Posterior cingulate gyrus (tissue), 11 donors: ENCODE measurements around the gene SLC38A2.

Source experiments
- DNase-seq, 10 donors: peaks; one replicate each; pipeline versions ENCODE4 v3.0.0 to v3.0.0-alpha.2; 2020 to 2021; ENCODE audit warnings: mixed read lengths in 3 of 10
- intact Hi-C: fragments of 100-400 bp; cut with DNase I; formaldehyde crosslinking; loops from one replicate; pipeline ENCODE4 v1.15.1; 2023

The SLC38A2 gene

DNA sequence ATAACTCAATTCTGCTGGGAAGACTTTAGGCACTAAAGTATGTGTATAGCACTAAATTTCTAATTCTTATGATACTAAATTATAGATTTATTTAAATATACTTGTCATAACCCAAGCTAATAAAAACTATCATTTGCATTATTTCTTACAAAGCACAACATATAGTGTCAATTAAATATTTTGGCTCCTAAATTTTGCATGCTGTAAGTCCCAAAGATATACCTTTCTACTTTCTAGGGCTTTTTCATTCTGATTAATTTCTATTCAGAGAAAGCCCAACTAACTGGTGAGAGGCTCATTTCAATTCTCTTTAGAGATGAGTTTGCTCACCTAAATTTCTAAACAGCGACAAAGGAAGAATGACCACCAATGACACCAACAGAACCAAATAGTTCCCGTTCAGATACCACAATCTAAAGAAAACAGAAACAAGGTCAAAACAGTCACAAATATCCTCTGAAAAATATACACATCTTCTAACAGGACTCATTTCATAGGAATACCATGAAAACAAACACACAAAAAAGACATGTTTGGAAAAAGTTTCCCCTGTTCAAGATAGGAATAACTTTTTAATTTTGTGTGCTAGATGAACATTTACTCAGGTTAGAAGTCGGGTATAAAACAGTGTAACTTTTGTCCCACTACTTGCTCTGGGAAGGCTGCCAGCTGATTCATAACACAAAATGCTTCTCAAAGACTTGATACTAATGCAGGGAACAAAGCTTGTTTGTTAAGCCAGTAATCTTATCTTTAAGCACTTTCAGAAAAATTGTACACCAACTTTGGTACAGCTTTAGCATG is 7.6 kb downstream of the SLC38A2 start:
- intact Hi-C loops, result loop anchor here (10.0 kb wide), 2 partner anchors 230 to 570 kb away; no protein-coding TSS in a partner anchor
- DNase-seq, result peak in 2 of 10 donors; percentile 22 to 49

DNA sequence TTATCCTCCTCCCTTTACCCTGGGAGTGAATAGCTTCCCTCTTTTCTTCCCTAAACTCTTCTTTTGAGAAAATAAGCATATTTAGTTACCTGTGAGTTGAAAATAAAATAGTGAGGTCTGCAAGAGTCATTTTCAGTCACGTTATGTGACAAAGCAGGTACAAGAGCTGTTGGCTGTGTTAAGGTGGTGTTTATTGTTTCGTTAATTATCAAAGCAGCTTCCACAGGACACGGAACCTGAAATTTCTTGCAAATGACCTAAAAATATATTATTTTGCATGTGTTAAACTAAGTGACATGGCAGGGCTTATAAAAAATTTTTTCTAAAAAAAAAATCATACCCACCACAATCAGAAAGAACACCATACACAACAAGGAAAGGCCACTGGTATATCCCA is 8.3 kb downstream of the SLC38A2 start:
- intact Hi-C loops, result loop anchor here (10.0 kb wide), 2 partner anchors 229 to 571 kb away; no protein-coding TSS in a partner anchor
- DNase-seq, result no peak

DNA sequence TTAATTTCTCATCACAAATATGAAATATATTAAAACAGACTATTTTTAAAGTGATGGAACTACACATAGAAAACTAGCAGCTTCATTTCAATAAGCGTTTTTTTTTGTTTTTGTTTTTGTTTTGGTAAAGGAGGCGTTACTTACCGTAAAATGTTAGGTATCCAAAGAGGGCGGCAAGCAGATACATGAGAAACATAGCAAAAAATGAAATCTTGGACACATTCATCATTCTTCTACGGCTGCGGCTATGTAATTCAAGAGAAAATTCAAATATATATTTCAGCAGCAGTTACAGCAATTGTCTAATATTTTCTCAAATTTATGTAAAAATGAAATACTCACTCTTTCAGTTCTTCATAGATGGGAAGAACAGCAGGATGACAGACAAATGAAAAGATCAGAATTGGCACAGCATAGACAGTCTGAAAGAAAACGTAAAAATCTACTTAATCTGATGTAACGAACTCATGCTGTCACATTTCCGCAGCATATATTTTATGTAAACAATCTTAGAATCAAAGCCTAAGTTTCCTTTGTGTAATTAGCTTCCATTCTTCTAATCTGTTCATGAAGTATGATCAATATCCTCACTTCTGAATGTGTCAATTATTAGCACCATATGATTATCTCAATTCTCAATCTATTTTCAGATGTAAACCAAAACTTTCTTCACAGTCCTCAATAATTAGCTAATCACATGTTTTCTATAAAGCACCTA is 8.8 kb downstream of the SLC38A2 start:
- intact Hi-C loops, result loop anchor here (10.0 kb wide), 2 partner anchors 229 to 571 kb away; no protein-coding TSS in a partner anchor
- DNase-seq, result no peak

DNA sequence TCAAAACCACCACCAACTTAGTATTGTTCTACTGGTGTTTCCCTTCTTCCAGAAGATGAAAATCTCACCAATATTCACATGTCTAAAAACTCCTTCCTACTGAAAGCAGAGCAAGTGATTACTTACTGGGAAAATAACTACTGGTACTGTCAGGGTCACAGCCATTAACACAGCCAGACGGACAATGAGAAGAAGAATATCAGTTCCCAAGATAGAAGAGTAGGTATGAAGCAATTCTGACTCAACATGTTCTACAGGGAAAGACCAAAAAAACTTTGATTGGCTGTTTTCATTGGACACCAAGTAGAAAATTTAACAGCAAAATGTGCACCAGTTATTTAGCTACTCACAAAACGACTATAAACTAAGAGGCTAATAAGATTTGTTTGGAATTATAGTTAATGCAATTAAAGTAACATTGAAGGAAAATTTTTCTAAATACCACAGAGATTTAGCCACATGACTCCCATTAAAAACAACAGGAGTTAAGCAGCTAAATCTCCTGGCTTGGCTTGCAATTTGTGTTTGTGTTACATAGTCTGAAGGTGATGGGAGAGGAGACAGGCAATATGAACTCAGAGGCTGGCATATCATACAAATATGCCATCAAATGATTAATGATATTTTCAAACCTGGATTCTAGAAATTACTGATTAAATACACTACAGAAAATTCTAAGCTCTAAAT is 9.5 kb downstream of the SLC38A2 start:
- intact Hi-C loops, result loop anchor here (10.0 kb wide), 2 partner anchors 228 to 572 kb away; no protein-coding TSS in a partner anchor
- DNase-seq, result no peak

DNA sequence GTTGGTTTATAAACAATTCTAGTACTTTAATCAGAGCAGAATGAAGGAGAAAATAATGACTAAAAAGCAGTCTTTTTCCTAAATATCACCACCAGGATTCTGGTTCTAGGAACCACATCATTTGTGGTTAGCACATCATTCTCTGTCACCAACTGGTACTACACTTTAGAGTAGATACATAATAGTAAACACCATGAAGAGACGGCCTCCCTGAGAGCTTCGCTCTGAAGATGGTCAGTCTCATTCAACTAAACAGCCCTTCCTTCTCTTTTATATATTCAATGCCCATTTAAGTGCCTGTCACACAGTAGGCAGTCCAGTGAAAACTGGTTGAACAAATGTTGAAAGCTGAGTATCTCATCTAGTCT is 10.9 kb downstream of the SLC38A2 start:
- DNase-seq, result no peak
- intact Hi-C loops, result loop anchor here (10.0 kb wide), 2 partner anchors 227 to 573 kb away; no protein-coding TSS in a partner anchor

DNA sequence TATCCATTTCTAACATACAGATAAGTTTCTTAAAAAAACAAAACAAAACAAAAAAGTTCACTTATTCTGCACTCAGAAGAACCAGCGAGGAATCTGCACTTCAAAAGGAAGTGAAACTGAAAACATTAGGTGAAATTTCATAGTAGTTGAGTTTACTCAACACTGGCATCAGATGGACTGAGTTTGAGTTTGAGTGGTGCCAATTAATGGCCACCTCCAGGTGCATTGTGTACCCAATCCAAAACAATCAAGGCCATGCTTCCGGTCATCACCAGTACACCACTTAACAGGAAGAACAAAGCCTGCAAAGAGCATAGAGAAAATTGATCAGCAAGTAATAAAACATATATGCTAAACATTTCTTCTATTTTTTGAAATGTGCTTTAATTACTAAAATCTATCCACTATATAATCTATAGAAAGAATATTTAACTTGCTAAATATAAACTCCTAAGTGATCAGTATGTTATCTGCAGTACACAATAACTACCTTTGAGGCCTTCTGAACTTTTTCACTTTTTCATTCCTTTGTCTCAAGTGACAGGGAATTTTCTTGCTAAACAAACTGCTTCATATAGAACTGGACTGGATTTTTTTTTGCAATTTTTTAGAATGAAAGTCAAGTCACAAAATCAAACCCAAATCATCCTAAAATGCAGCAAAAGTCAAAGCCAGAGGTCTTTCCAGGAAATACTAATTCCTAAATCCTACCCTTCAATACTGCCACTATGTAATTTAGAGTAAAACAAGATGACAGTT is 11.5 kb downstream of the SLC38A2 start:
- intact Hi-C loops, result loop anchor here (10.0 kb wide), 2 partner anchors 226 to 574 kb away; no protein-coding TSS in a partner anchor
- no peak for DNase-seq

DNA sequence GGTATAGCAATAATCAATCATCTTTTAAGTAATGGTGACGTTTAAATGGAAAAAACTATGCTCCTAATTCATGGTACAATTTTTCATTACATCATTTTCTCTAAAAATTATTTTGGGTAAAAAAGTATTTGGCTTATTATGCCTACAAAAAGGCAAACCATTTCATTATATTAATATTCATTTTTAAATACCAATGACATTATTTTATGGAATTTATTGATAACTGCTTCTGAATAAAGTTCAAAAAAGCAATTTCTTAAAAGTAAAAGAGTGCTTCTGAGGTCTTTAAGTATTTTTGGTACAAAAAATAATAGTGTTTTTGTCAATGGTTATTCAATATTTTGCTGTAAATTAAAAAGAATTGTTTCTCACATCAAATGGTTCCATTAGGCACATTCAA is 12.2 kb downstream of the SLC38A2 start:
- no peak for DNase-seq
- intact Hi-C loops, result loop anchor here (10.0 kb wide), 2 partner anchors 226 to 574 kb away; no protein-coding TSS in a partner anchor

DNA sequence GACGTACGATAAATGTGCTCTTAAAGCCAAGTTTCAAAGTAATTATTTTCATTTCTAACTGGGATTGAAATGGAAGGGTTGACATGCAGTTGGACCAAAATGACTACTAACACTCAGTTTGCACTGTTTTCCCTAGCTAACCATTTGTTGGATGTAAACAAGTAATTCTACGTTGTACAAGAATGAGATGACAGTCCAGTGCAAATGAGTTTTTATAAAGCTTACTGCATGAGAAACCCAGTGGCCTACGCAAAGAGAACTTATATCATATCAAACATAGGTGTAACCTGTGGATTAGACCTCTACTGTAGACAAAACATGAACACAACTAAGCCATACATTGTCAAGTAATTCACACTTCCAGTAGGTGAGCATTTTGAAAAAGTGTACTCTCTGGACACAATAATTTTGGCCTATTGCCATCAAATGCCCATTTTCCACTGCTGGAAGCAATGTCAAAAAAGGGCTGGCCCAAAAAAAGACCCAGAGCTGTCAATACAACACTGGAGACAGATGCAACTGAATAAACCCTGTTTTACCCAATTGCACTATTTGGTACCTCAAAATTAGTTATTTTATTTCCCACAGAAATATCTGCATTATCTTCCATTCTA is 12.8 kb downstream of the SLC38A2 start:
- intact Hi-C loops, result loop anchor here (10.0 kb wide), 2 partner anchors 225 to 575 kb away; no protein-coding TSS in a partner anchor
- no peak for DNase-seq

DNA sequence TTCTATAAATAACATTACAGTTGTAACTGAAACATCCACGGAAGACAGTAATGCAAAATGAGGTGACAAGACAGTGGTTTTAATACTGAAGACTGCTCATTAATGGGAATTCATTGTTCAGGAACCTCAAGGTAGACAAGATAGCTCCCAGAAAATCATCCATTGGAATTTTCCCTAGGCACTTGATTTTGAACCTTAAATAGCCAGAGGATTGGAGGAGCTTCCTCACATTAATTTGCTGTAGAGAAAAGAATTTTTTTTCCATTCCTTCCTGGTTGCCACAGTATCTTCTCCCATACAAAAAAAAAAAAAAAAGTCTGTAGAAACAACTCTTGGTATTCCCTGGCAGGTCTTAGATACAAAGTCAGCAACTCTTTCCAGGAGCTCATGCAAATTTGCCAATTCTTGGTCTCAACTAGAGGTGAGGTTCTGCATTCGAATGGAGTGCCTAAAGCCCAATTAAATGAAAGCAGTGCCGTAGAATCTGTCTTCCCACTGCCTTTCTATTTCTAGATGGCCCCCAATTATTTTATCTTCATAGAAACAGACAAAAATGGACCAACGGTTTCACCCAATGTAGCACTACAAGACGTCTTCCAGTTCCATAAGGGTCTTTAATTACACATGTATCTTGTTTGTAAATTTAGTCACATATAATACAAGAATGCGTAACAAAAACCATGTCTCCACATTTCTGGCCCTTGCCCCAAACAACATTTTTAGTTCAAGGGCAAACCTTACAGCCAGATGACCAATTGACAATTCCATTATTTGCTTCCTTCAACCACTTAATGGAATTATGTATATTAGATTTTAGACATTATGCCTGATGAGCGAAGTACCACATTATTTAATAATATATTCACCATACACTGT is 13.5 kb downstream of the SLC38A2 start:
- intact Hi-C loops, result no loop called here
- no peak for DNase-seq

DNA sequence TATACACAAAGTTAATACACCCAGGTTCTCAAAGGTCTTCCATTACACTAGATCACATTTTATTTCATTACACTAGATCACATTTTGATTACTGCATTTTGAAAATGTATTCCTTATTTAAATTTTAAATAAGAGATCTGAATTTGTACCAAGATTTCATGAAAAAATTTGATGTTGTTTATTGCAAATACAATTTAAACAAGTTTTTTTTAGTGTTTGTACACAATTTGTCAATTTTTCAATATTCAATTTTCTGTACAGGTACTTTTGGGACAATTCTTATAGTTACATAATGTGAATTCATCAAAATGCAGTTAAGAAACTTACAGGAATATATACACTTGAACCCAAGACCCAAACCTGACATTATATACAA is 14.3 kb downstream of the SLC38A2 start:
- DNase-seq, result no peak
- intact Hi-C loops, result no loop called here

DNA sequence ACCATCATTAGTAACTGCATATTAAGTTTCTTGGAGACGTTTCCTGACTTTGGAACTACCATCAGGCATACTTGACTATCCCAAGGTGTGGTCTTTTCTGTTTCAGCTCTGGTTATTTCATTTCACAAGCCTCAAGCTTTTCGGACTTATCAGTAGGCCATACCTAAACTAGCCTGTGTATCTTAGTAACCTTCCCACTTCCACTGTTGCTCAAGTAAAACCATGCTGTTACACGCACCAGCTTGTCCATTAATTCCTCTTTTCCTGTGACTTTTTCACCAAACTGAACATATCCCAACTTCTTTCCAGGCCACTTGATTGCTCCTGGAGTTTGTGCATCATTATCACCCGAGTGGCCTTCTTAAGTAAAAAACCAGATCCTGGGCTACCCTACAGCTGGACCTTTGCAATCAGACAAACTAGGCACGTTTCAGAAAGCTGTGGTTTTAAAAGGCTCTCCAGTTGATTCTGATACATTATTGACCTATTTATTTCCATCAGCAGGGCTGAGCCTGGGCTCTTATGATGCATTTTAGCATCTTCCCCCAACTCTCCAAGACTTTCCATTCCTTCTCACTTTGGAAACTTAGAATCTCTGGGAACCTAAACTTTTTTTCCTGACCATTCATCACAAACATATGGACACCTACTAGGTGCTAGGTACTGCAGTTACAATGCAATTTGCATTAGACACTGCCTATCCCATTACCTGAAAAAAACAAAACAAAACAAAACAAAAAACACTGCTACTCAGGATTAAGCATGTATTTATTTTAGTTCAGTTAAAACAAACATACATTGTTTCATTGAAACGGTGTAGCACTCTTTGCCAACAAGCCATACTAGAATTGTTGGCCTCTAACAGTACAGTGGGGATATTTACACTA is 14.9 kb downstream of the SLC38A2 start:
- intact Hi-C loops, result no loop called here
- DNase-seq, result no peak

DNA sequence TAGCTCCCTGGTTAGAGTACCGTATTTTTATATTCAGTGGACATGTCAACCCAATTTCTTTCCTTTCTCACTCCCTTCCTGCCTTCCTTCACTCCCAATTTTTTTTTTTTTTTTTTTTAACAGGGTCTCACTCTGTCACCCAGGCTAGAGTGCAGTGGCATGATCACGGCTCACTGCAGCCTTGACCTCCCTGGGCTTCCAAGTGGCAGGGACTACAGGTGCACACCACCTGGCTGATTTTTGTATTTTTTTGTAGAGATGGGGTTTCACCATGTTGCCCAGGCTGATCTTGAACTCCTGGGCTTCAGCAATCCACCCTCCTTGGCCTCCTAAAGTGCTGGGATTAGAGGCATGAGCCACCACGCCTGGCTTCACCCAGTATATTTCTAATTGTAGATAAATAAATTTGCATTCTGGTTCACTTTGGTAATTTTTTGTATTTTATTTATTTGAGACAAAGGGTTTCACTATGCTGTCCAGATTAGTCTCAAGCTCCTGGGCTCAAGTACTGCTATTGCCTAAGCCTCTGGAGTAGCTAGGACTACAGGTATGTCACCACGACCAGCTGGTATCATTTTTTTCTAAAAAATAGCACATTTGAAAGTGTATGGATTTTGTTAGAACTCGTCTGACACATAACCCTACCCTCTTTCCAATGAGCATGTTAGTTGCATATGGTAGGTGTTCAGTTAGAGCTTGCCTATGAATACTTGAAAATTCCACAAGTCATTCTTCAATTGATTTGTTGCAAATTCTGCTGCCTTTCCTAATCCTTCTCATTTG is 15.7 kb downstream of the SLC38A2 start:
- no peak for DNase-seq
- intact Hi-C loops, result no loop called here

DNA sequence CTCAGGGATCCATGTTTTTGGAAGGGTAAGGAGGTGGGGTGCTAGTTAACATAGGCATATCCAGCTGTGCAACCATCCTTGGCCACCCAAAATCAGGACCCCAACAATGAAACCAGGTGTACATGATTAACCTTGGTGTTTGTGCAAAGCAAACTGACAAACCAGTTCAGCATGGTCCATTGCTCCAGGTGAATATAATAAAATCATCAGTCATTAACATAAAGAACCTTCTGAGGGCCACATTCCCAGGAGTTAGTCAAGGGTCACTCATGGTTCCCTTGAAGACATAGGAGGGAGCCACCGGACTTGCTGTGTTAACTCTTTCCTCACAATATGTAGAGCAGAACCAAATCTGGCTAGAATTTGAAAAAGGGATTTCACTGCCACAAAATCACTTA is 17.8 kb downstream of the SLC38A2 start:
- intact Hi-C loops, result no loop called here
- DNase-seq, result no peak

DNA sequence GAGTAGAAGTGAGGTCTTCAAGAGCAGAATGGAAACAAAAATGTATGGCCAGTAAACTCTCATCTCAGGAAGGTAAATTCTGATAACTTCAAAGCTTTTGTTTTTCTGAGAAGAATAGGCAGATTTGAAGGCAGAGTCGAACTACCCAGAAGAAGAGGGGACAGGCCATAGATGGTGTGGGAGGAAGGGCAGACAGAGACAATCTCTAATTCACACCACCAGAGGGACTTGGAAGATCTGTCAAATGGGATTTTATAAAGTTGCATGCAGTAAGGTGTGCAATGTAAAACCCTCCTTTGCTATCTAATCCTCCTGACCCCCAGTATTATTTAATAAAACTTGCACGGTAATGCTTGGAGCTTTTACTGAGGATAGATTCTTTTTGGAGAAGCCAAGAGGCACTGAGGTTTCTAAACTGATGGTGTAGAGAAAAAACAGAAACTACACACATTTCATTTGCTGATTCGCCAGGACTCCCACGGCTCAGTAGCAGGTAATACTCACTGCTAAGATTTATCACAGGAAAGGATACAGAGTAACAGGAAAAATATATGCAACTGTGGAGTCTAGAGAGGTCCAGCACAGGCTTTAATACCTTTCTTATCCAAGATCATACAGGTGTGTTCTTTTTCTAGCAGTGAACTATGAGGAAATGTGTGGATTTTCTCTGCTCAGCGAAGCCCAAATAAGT is 18.3 kb downstream of the SLC38A2 start:
- intact Hi-C loops, result no loop called here
- no peak for DNase-seq

DNA sequence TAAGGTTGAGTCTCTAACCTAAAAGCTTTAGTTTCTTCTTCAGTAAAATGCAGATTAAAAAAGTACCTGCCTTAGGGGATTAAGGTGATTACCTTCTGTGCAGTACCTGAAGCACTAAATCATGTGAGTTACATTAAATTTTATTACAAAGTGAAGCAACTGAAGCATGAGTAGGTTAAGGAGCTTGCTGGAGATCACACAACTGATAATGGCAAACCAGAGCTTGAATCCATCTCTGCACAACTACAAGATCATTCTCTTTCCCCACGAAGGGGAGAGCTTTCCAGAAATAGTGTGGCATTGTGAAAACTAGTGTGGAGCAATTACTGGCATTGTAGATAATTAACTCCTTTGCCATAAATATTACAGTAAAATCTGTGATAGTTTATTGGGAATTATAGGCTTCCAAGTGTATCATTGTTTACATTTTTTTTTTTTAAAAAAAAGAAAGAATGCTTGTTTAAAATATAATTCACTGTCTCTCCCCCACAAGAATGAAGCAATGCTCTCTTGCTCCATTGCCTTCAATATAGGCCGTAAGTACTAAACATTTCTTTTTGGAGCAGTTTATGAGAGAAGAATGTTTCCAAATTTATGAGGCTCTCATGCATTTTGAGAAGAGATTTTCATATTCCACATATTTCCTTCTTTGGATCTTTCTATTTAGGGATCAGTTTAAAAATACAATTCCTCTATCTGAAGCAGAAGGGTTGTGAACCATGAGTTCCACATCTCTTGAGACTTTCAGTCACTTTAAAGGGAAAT is 20.5 kb downstream of the SLC38A2 start:
- no peak for DNase-seq
- intact Hi-C loops, result no loop called here

DNA sequence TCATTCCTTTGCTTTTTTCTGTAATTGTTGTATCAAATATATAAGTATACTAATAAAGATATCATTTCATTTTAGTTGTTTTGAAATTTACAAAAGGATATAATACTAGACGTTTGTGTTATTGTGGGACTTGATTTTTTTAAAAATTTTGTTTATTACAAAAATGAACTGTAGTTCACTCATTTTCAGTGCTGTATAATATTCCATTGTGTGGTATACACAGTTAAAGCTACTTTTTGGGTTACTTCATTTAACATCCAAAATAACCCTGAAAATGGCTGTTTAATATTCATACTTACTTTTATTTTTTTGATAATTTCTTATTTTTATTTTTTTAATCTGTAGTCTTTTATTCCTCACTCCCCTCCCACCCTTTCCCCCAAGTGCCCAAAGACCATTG is 21.4 kb downstream of the SLC38A2 start:
- intact Hi-C loops, result no loop called here

More for the DNA sequence above, 21.4 kb downstream of the SLC38A2 start:
- no peak for DNase-seq
